WTC11 (cell line): ENCODE data around the gene FGF3. TPM values are rescaled to one million over a fixed set of nuclear protein-coding genes. Genes with fewer than 3 reads are reported as not detected.

Experiments used
- ATAC-seq: fragments of 200-7000 bp; cut with Tn5 transposase; 2 replicates; pipeline ENCODE4 v1.10.0; 2021; ENCODE audit warnings: mild to moderate bottlenecking, moderate library complexity
- CTCF ChIA-PET: fragments of 300-600 bp; sonication (Branson Sonifier 250); formaldehyde crosslinking; loops from one replicate; lab custom pipeline; 2021; ENCODE audit warnings: antibody characterized with exemption; lab: Charles Lee
- POLR2A ChIA-PET: fragments of 350-600 bp; sonication (Branson Sonifier 250); formaldehyde crosslinking; loops from one replicate; lab custom pipeline; 2021; ENCODE audit warnings: antibody characterized with exemption; lab: Charles Lee
- DNase-seq: peaks from one replicate; pipeline ENCODE4 v3.0.0; 2021; ENCODE audit warnings: low spot score
- H3K27ac Mint-ChIP-seq: 2 replicates; pipeline ENCODE4 v1.8.0; 2021; ENCODE audit warnings: mixed read lengths
- H3K27me3 Mint-ChIP-seq: 2 replicates; pipeline ENCODE4 v1.8.0; 2021; ENCODE audit warnings: low read depth, mild to moderate bottlenecking, moderate library complexity, mixed read lengths
- H3K36me3 Mint-ChIP-seq: 2 replicates; pipeline ENCODE4 v1.8.0; 2021; ENCODE audit warnings: mixed read lengths
- H3K4me1 Mint-ChIP-seq: 2 replicates; pipeline ENCODE4 v1.8.0; 2022; ENCODE audit warnings: mixed read lengths
- H3K4me3 Mint-ChIP-seq: 2 replicates; pipeline ENCODE4 v1.8.0; 2021; ENCODE audit warnings: mild to moderate bottlenecking, moderate library complexity, mixed read lengths
- H3K9me3 Mint-ChIP-seq: 2 replicates; pipeline ENCODE4 v1.8.0; 2021; ENCODE audit warnings: mixed read lengths
- ATF1 ChIP-seq: sonication (generic); formaldehyde crosslinking; IDR thresholded peaks from 2 replicates; pipeline ENCODE4 v1.8.1; 2023; ENCODE audit warnings: mild to moderate bottlenecking, moderate library complexity, missing genetic modification reagents
- CREM ChIP-seq: sonication (generic); formaldehyde crosslinking; IDR thresholded peaks from 2 replicates; pipeline ENCODE4 v1.8.1; 2022; ENCODE audit warnings: mild to moderate bottlenecking, missing genetic modification reagents, moderate library complexity
- ELF4 ChIP-seq: sonication (generic); formaldehyde crosslinking; IDR thresholded peaks from 2 replicates; pipeline ENCODE4 v1.8.1; 2022; ENCODE audit warnings: low read depth, mild to moderate bottlenecking, moderate library complexity, missing genetic modification reagents
- ESRRA ChIP-seq: sonication (generic); formaldehyde crosslinking; IDR thresholded peaks from 2 replicates; pipeline ENCODE4 v1.8.1; 2022; ENCODE audit warnings: mild to moderate bottlenecking, missing genetic modification reagents, borderline replicate concordance
- GRHL2 ChIP-seq: fragments of 250-450 bp; sonication (Bioruptor Pico); IDR thresholded peaks from 2 replicates; pipeline ENCODE4 v1.8.0; 2022; ENCODE audit warnings: mild to moderate bottlenecking, moderate library complexity; ENCODE audit not compliant: insufficient replicate concordance, severe bottlenecking
- GTF2I ChIP-seq: fragments of 250-450 bp; sonication (Bioruptor Pico); conservative IDR thresholded peaks from 2 replicates; pipeline ENCODE4 v1.4.0; 2021; ENCODE audit warnings: mild to moderate bottlenecking
- HMGA2 ChIP-seq: fragments of 250-450 bp; sonication (Bioruptor Pico); IDR thresholded peaks from 2 replicates; pipeline ENCODE4 v1.4.0; 2021; ENCODE audit warnings: mild to moderate bottlenecking, moderate library complexity
- JAZF1 ChIP-seq: fragments of 250-450 bp; sonication (Bioruptor Pico); IDR thresholded peaks from 2 replicates; pipeline ENCODE4 v1.9.0; 2021; ENCODE audit warnings: moderate library complexity, mild to moderate bottlenecking, inconsistent platforms
- JUN ChIP-seq: sonication (generic); formaldehyde crosslinking; IDR thresholded peaks from 2 replicates; pipeline ENCODE4 v1.8.0; 2023; ENCODE audit warnings: mild to moderate bottlenecking, missing genetic modification reagents
- KAT7 ChIP-seq: sonication (generic); formaldehyde crosslinking; IDR thresholded peaks from 2 replicates; pipeline ENCODE4 v1.8.1; 2023; ENCODE audit warnings: missing genetic modification reagents, mild to moderate bottlenecking, borderline replicate concordance
- MAX ChIP-seq: sonication (generic); formaldehyde crosslinking; IDR thresholded peaks from 2 replicates; pipeline ENCODE4 v1.8.0; 2022; ENCODE audit warnings: mild to moderate bottlenecking, missing genetic modification reagents
- MLX ChIP-seq: sonication (generic); formaldehyde crosslinking; IDR thresholded peaks from 2 replicates; pipeline ENCODE4 v1.8.1; 2023; ENCODE audit warnings: mild to moderate bottlenecking, missing genetic modification reagents, moderate library complexity
- MYBL2 ChIP-seq: sonication (generic); formaldehyde crosslinking; IDR thresholded peaks from 2 replicates; pipeline ENCODE4 v1.8.1; 2023; ENCODE audit warnings: mild to moderate bottlenecking, moderate library complexity, missing genetic modification reagents
- NR1H2 ChIP-seq: sonication (generic); formaldehyde crosslinking; IDR thresholded peaks from 2 replicates; pipeline ENCODE4 v1.9.0; 2021; ENCODE audit warnings: mild to moderate bottlenecking, moderate library complexity, missing genetic modification reagents
- NR2C2 ChIP-seq: sonication (generic); formaldehyde crosslinking; IDR thresholded peaks from 2 replicates; pipeline ENCODE4 v1.8.0; 2022; ENCODE audit warnings: mild to moderate bottlenecking, missing genetic modification reagents
- NR3C1 ChIP-seq: sonication (generic); formaldehyde crosslinking; conservative IDR thresholded peaks from 2 replicates; pipeline ENCODE4 v1.8.1; 2023; ENCODE audit warnings: low read depth, mild to moderate bottlenecking, missing genetic modification reagents
- PRRX2 ChIP-seq: fragments of 250-450 bp; sonication (Bioruptor Pico); IDR thresholded peaks from 2 replicates; pipeline ENCODE4 v1.8.0; 2021; ENCODE audit warnings: mild to moderate bottlenecking
- SMAD3 ChIP-seq: sonication (generic); formaldehyde crosslinking; IDR thresholded peaks from 2 replicates; pipeline ENCODE4 v1.8.0; 2022; ENCODE audit warnings: missing genetic modification reagents, mild to moderate bottlenecking, borderline replicate concordance
- SOX15 ChIP-seq: fragments of 250-450 bp; sonication (Bioruptor Pico); IDR thresholded peaks from 2 replicates; pipeline ENCODE4 v1.9.0; 2021; ENCODE audit warnings: mild to moderate bottlenecking
- ZNF121 ChIP-seq: sonication (generic); formaldehyde crosslinking; IDR thresholded peaks from 2 replicates; pipeline ENCODE4 v1.8.0; 2023; ENCODE audit warnings: missing genetic modification reagents
- ZNF317 ChIP-seq: sonication (generic); formaldehyde crosslinking; IDR thresholded peaks from 2 replicates; pipeline ENCODE4 v1.8.1; 2023; ENCODE audit warnings: low read depth, mild to moderate bottlenecking, moderate library complexity, missing genetic modification reagents, borderline replicate concordance
- ZNF396 ChIP-seq: fragments of 250-450 bp; sonication (Bioruptor Pico); IDR thresholded peaks from 2 replicates; pipeline ENCODE4 v1.8.0; 2021; ENCODE audit warnings: mild to moderate bottlenecking, moderate library complexity, borderline replicate concordance
- ZNF416 ChIP-seq: fragments of 250-450 bp; sonication (Bioruptor Pico); IDR thresholded peaks from 2 replicates; pipeline ENCODE4 v1.9.0; 2021; ENCODE audit warnings: mild to moderate bottlenecking, inconsistent platforms
- ZNF423 ChIP-seq: fragments of 250-450 bp; sonication (Bioruptor Pico); IDR thresholded peaks from 2 replicates; pipeline ENCODE4 v2.1.2; 2022; ENCODE audit warnings: mild to moderate bottlenecking, moderate library complexity
- total RNA-seq: library from RNA; stranded (reverse); gene quantifications from 3 replicates; pipeline ENCODE4 v1.2.3, GENCODE V29; 2021
- TF ChIP-seq, protein P1 (sequence below): sonication (generic); formaldehyde crosslinking; IDR thresholded peaks from 2 replicates; pipeline ENCODE4 v1.8.1; 2023; ENCODE audit warnings: mild to moderate bottlenecking, missing genetic modification reagents, moderate library complexity
- TF ChIP-seq, protein P2 (sequence below): sonication (generic); formaldehyde crosslinking; IDR thresholded peaks from 2 replicates; pipeline ENCODE4 v1.8.1; 2023; ENCODE audit warnings: mild to moderate bottlenecking, missing genetic modification reagents
- TF ChIP-seq, protein P3 (sequence below): fragments of 250-450 bp; sonication (Bioruptor Pico); IDR thresholded peaks from 2 replicates; pipeline ENCODE4 v1.9.0; 2021; ENCODE audit warnings: mild to moderate bottlenecking
- TF ChIP-seq, protein P4 (sequence below): fragments of 250-450 bp; sonication (Bioruptor Pico); IDR thresholded peaks from 2 replicates; pipeline ENCODE4 v1.9.0; 2021; ENCODE audit warnings: mild to moderate bottlenecking
- TF ChIP-seq, protein P5 (sequence below): sonication (generic); formaldehyde crosslinking; IDR thresholded peaks from 2 replicates; pipeline ENCODE4 v1.8.0; 2022; ENCODE audit warnings: mild to moderate bottlenecking, missing genetic modification reagents

Gene FGF3
- total RNA-seq, 1 experiment from 2014 or later: not detected

- DNase-seq: no peak
Observed at GRCh38 chr11:69828276-69828970, 9.2 kb upstream of the FGF3 start.

GRCh38 chr11:69826773-69827172 lies 7.6 kb upstream of the FGF3 start:
- Mint-ChIP-seq H3K27ac (no peak overlapping the region), H3K4me3 (no peak overlapping the region), H3K27me3 (peaks cover 21% of the 10 kb centered on the region), H3K36me3 (no peaks in the 10 kb centered on the region), H3K4me1 (peaks cover 11% of the 10 kb centered on the region), H3K9me3 (no peaks in the 10 kb centered on the region)
- POLR2A ChIA-PET: no interaction called here
- DNase-seq (no peak), ATAC-seq (no peak)
- CTCF ChIA-PET: interaction anchor here (0.9 kb wide), 1 partner anchor 16 kb away, joined by 3 read pairs; no protein-coding TSS in a partner anchor
- TF ChIP-seq JAZF1 (CRISPR knock-in tag): no peak
- no peak for TF ChIP-seq NR2C2 (CRISPR knock-in tag)
- TF ChIP-seq MAX (CRISPR knock-in tag): no peak
- TF ChIP-seq ELF4: no peak
- no peak for TF ChIP-seq ZNF317 (CRISPR knock-in tag)
- TF ChIP-seq ATF1 (CRISPR knock-in tag): no peak
- TF ChIP-seq, protein P1, sequence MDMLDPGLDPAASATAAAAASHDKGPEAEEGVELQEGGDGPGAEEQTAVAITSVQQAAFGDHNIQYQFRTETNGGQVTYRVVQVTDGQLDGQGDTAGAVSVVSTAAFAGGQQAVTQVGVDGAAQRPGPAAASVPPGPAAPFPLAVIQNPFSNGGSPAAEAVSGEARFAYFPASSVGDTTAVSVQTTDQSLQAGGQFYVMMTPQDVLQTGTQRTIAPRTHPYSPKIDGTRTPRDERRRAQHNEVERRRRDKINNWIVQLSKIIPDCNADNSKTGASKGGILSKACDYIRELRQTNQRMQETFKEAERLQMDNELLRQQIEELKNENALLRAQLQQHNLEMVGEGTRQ: no peak
- TF ChIP-seq NR3C1 (CRISPR knock-in tag): no peak
- TF ChIP-seq, protein P2, sequence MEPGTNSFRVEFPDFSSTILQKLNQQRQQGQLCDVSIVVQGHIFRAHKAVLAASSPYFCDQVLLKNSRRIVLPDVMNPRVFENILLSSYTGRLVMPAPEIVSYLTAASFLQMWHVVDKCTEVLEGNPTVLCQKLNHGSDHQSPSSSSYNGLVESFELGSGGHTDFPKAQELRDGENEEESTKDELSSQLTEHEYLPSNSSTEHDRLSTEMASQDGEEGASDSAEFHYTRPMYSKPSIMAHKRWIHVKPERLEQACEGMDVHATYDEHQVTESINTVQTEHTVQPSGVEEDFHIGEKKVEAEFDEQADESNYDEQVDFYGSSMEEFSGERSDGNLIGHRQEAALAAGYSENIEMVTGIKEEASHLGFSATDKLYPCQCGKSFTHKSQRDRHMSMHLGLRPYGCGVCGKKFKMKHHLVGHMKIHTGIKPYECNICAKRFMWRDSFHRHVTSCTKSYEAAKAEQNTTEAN (CRISPR knock-in tag): no peak
- no peak for TF ChIP-seq NR1H2 (CRISPR knock-in tag)
- TF ChIP-seq, protein P3, sequence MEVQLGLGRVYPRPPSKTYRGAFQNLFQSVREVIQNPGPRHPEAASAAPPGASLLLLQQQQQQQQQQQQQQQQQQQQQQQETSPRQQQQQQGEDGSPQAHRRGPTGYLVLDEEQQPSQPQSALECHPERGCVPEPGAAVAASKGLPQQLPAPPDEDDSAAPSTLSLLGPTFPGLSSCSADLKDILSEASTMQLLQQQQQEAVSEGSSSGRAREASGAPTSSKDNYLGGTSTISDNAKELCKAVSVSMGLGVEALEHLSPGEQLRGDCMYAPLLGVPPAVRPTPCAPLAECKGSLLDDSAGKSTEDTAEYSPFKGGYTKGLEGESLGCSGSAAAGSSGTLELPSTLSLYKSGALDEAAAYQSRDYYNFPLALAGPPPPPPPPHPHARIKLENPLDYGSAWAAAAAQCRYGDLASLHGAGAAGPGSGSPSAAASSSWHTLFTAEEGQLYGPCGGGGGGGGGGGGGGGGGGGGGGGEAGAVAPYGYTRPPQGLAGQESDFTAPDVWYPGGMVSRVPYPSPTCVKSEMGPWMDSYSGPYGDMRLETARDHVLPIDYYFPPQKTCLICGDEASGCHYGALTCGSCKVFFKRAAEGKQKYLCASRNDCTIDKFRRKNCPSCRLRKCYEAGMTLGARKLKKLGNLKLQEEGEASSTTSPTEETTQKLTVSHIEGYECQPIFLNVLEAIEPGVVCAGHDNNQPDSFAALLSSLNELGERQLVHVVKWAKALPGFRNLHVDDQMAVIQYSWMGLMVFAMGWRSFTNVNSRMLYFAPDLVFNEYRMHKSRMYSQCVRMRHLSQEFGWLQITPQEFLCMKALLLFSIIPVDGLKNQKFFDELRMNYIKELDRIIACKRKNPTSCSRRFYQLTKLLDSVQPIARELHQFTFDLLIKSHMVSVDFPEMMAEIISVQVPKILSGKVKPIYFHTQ: no peak
- TF ChIP-seq CREM (CRISPR knock-in tag): no peak
- no peak for TF ChIP-seq HMGA2 (CRISPR knock-in tag)
- no peak for TF ChIP-seq PRRX2 (CRISPR knock-in tag)
- no peak for TF ChIP-seq MYBL2 (CRISPR knock-in tag)
- TF ChIP-seq ESRRA (CRISPR knock-in tag): no peak

More at GRCh38 chr11:69828276-69828970, 9.2 kb upstream of the FGF3 start:
- Mint-ChIP-seq H3K4me1 (peaks cover 27% of the 10 kb centered on the region), H3K9me3 (no peaks in the 10 kb centered on the region), H3K27me3 (peaks cover 4% of the 10 kb centered on the region; the same call in 1 of the 2 replicates), H3K27ac (no peak overlapping the region), H3K36me3 (no peaks in the 10 kb centered on the region), H3K4me3 (no peak overlapping the region)
- TF ChIP-seq, protein P2 (CRISPR knock-in tag): no peak
- no peak for TF ChIP-seq MAX (CRISPR knock-in tag)
- TF ChIP-seq ZNF396 (CRISPR knock-in tag): no peak
- no peak for TF ChIP-seq GTF2I
- TF ChIP-seq ZNF423 (CRISPR knock-in tag): no peak
- no peak for TF ChIP-seq ATF1 (CRISPR knock-in tag)
- no peak for TF ChIP-seq GRHL2
- no peak for TF ChIP-seq SMAD3 (CRISPR knock-in tag)
- TF ChIP-seq CREM (CRISPR knock-in tag): no peak
- TF ChIP-seq ZNF416 (CRISPR knock-in tag): no peak
- TF ChIP-seq, protein P4, sequence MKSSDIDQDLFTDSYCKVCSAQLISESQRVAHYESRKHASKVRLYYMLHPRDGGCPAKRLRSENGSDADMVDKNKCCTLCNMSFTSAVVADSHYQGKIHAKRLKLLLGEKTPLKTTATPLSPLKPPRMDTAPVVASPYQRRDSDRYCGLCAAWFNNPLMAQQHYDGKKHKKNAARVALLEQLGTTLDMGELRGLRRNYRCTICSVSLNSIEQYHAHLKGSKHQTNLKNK: no peak
- TF ChIP-seq MLX (CRISPR knock-in tag): no peak
- no peak for TF ChIP-seq SOX15 (CRISPR knock-in tag)
- TF ChIP-seq, protein P5, sequence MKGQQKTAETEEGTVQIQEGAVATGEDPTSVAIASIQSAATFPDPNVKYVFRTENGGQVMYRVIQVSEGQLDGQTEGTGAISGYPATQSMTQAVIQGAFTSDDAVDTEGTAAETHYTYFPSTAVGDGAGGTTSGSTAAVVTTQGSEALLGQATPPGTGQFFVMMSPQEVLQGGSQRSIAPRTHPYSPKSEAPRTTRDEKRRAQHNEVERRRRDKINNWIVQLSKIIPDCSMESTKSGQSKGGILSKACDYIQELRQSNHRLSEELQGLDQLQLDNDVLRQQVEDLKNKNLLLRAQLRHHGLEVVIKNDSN (CRISPR knock-in tag): no peak
- TF ChIP-seq HMGA2 (CRISPR knock-in tag): no peak
- no peak for TF ChIP-seq NR3C1 (CRISPR knock-in tag)
- no peak for TF ChIP-seq ZNF121 (CRISPR knock-in tag)
- TF ChIP-seq KAT7 (CRISPR knock-in tag): no peak
- no peak for TF ChIP-seq JUN (CRISPR knock-in tag)
- no peak for ATAC-seq
- POLR2A ChIA-PET: no interaction called here
- CTCF ChIA-PET: interaction anchor here (0.5 to 1.4 kb wide), 7 partner anchors 27 to 348 kb away, joined by 3 read pairs; no protein-coding TSS in a partner anchor
